ENCODE data around the gene GART.
"Not testable (repeated sequence)": the region's sequence is repeated elsewhere in the genome, so short reads cannot be mapped to it uniquely, and the experiment has no call there.

GART gene

DNA sequence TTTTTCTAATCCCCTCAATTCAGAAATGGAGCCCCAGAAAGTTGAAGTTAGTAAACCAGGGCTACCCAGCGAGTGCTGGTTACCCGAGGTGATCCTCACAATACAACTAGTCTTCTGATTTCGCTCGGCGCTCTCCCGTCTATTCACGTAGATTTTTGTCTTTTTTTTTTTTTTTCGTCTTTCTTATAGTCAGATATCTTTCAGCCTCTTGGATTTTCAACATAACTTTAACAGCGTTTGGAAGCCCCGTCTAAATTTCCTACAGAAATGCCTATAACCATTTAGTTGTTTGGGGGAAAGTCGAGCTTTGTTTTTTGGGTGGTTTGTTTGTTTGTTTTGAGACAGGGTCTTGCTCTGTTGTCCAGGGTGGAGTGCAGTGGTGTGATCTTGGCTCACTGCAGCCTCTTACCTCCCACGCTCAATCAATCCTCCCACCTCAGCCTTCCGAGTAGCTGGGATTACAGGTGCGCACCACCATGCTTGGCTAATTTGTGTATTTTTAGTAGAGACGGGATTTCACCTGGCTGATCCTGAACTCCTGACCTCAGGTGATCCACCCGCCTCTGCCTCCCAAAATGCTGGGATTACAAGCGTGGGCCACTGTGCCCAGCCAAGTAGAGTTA, 61.3 kb downstream of the GART start:
- in situ Hi-C loops (cut with HindIII; ENCODE audit: low pct_ligation_motif_present, low pct_unique_long_range_greater_than_20kb, low sequenced_read_pairs): no loop called here

DNA sequence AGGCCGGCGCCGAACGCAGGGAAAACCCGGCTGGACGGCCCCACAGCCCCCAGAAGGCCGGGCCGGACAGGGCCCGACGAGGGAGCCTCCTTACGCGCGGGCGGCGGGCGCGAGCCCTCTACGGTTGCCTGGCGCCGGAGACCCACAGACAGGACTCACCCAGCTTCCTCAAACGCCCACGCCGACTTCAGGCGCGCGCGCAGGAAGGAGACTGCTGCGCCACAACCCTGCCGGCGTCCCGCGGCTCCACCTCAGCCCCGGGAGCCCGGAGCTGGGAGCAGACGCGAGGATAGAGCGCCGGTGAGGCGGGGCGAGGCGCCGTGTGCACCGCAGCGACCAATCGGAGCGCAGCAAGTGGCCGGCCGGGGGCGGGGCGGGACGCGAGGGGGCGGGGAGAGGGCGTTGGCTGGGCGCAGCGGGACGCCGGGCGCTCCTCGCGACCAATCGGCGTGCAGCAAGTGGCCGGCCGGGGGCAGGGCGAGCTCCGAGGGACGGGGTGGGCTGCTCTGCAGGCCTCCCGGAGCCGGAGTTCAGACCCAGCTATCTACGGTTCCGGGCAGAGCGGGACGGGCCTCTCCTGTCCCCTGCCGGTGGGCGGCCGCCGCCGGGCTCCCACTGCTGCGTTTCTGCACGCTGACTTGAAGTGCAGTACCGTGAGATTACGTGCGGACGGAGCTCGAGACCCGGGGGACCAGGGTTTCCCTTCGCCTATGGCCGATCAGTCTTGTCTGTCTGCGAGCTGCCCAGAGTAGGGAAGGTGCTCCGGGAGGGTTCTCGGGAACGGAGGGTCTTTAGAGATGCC, 62.0 kb downstream of the GART start, which contains the start of gene TMEM50B:
Gene TMEM50B, minus strand, starts transcription at position 296 of the 802 bp plus-strand sequence. CDS start 11,089 bp downstream, outside the sequence.
- peak; percentile 91 for DNase-seq
- in situ Hi-C loops (cut with HindIII; ENCODE audit: low pct_ligation_motif_present, low pct_unique_long_range_greater_than_20kb, low sequenced_read_pairs): no loop called here

More for the DNA sequence above, 61.3 kb downstream of the GART start:
- DNase-seq: no peak

DNA sequence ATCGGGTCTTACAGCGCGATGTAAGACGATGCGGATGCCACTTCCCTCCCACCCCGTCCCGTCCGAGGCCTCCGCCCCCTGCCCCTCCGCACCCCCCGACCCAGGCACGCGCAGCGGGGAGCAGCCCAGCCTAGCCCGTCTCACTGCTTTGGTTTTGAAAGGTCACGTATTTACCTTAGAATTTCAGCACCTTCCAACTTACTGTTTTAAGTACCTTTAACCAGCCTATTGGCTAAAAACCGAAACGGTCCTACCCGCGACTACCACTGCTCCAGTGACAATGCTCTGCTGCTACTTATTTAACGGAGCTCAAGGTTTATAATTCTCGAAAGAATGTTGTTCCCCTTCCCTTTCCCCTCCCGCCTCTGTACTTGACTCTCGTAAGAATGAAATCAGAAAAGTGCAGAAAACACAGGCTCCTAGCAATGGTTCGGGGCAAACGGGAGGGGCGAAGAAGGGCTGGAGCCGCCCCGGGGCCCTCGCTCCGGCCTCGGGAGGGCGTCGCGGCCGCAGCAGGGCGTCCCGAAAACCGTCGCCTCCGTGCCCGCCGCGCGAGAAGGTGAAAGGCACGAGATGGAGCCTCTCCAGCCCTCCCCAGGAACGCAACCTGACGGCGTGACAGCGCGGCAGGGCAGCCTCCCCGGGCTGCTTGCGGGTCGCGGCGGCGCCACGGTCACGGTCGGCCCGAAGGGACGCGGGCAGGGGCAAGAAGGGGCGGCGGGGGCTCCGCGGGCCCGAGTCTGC, 62.8 kb downstream of the GART start:
- DNase-seq: peak; percentile 38
- in situ Hi-C loops (cut with HindIII; ENCODE audit: low pct_ligation_motif_present, low pct_unique_long_range_greater_than_20kb, low sequenced_read_pairs): no loop called here

DNA sequence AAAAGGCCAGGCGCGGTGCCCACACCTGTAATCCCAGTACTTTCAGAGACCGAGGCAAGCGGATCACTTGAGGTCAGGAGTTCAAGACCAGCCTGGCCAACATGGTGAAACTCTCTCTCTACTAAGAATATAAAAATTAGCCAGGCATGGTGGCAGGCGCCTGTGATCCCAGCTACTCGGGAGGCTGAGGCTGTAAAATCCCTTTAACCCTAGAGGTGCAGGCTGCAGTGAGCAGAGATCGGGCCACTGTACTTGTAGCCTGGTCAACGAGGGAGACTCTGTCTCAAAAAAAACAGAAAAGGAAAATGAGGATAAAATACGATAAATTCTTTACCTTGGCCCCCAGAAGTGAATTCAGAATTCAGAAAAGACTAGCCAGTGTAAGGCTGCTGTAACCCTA, 63.7 kb downstream of the GART start:
- DNase-seq: no peak
- in situ Hi-C loops (cut with HindIII; ENCODE audit: low pct_ligation_motif_present, low pct_unique_long_range_greater_than_20kb, low sequenced_read_pairs): no loop called here

DNA sequence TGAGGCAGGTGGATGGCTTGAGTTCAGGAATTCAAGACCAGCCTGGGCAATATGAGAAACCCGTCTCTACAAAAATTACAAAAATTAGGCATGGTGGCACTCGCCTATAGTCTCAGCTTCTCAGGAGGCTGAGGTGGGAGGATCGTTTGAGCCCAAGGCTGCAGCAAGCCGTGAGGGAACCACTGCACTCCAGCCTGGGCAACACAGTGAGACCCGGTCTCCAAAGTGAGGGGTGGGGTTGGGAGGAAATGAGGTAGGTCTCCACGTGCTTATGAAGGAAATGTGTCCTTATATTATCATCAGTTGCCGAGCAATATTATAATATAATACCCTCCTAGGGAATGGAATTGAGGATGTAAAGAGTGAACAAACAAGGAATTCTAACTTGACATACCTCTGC, 64.9 kb downstream of the GART start:
- DNase-seq: no peak
- in situ Hi-C loops (cut with HindIII; ENCODE audit: low pct_ligation_motif_present, low pct_unique_long_range_greater_than_20kb, low sequenced_read_pairs): no loop called here

DNA sequence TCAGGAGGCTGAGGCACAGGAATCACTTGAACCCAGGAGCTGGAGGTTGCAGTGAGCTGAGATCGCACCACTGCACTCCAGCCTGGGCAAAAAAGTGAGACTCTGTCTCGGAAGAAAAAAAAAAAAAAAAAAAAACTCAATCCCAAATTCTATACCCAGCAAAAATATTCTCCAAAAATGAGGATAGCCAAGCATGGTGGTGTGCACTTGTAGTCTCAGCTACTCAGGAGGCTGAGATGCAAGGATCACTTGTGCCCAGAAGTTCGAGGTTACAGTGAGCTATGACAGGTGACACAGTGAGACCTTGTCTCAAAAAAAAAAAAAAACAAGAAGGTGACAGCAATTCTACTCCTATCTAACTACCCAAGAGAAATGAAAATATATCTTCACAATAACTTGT, 68.6 kb downstream of the GART start:
- no peak for DNase-seq
- in situ Hi-C loops (cut with HindIII; ENCODE audit: low pct_ligation_motif_present, low pct_unique_long_range_greater_than_20kb, low sequenced_read_pairs): no loop called here

DNA sequence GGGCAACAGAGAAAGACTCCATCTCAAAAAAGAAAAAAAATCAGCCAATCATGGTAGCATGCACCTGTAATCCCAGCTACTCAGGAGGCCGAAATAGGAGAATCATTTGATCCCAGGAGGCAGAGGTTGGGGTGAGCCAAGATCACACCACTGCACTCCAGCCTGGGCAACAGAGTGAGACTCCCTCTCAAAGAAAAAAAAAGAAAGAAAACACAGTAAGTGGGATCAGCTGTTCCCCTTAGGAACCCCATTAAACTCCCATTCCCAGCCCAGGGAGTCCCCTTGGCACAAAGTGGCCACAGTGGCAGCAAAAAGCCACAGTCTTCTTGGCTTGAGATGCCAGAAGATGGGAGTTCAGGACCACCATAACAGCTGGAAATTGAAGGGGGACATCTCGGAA, 71.2 kb downstream of the GART start:
- in situ Hi-C loops (cut with HindIII; ENCODE audit: low pct_ligation_motif_present, low pct_unique_long_range_greater_than_20kb, low sequenced_read_pairs): no loop called here
- no peak for DNase-seq

DNA sequence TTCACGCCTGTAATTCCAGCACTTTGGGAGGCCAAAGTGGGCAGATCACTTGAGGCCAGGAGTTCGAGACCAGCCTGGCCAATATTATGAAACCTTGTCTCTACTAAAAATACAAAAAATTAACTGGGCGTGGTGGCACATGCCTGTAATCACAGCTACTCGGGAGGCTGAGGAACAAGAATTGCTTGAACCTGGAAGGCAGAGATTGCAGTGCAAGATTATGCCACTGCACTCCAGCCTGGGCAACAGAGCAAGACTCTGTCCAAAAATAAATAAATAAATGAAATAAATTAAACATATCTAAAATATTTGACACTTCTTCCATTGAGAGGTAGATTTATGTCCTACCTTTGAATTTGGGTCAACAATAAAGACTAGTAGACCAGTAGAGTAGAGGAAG, 72.7 kb downstream of the GART start:
- in situ Hi-C loops (cut with HindIII; ENCODE audit: low pct_ligation_motif_present, low pct_unique_long_range_greater_than_20kb, low sequenced_read_pairs); DNase-seq: not testable (repeated sequence)

DNA sequence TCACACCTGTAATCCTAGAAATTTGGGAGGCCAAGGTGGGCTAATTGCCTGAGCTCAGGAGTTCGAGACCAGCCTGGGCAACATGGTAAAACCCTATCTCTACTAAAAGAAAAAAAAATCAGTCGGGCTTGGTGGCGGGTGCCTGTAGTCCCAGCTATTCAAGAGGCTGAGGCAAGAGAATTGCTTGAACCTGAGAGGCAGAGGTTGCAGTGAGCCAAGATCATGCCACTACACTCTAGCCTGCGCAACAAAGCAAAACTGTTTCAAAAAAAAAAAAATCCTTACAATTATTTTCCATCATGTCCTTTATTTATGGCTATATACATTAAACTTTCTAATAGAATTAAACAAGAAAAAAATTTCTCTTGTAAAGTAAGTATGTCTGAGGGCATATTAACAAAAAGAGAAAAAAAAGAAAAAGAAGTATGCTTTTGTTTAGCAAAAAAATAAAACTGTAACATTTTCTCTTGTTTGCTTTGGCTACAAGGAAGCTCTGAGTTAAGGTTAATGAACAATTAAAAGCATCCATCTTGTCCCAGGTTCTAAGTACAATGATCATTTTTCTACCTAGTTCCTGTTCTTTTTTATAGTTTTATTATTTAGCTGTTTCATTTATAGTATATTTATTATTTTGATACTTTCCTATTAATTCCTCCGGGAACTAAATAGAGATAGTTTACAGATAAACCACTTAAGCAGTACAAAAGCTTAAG, 80.2 kb downstream of the GART start:
- in situ Hi-C loops (cut with HindIII; ENCODE audit: low pct_ligation_motif_present, low pct_unique_long_range_greater_than_20kb, low sequenced_read_pairs): no loop called here
- no peak for DNase-seq

DNA sequence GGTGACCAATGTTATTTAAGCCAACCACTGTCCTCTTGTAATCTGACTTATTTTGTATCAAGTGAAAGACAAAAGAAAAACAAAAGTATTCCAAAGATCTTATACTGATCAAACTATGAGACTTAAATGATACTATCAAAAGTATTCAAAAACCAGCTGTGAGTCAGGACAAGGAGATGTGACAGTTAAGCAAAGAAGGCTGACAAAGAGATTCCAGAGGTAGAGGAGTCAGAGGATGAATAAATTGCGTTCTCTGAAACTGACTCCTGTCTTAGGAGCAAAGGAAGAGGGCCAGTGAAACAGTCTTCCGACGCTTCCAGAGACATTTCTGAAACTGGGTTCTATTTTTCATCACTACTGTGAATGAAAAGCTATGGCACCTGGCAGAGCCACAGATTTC, 83.1 kb downstream of the GART start:
- no peak for DNase-seq
- in situ Hi-C loops (cut with HindIII; ENCODE audit: low pct_ligation_motif_present, low pct_unique_long_range_greater_than_20kb, low sequenced_read_pairs): no loop called here

DNA sequence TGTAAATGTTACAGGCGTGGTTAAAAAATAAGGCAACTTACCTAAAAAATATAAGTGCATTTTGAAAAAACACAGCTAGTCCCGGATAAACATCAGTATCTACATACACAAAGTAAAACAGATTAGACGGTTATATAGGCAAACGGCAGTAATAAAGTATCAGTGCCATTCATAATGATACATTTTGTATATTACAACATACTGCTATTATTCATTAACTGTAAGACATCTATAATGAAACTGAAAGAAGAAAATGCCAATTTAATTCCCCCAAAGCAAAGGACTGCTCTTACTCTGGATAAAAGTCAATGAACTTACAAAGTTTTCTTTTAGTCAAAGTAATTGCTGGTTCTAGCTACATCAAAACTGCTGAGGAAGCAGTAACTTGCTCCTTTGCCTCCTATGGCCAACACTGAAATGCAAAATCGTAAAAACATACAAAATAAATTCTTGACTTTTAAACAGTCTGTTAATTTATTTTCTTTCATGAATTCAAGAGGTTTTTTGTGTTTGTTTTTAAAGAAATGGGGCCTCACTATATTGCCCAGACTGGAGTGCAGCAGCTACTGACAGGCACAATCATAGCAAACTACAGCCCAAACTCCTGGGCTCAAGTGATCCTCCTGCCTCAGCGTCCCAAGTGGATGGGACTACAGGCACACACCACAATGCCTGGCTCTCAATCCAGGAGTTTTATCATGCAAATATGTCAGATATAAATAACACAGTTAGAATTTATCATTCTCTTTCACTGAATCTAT, 86.1 kb downstream of the GART start:
- no peak for DNase-seq
- in situ Hi-C loops (cut with HindIII; ENCODE audit: low pct_ligation_motif_present, low pct_unique_long_range_greater_than_20kb, low sequenced_read_pairs): no loop called here

Measured in ACHN (cell line).